ENCODE results near the gene PTPRD. TPM values are rescaled to one million over a fixed set of nuclear protein-coding genes. Genes with fewer than 3 reads are reported as not detected.

PTPRD gene
- total RNA-seq, 1 experiment from 2014 or later = 69.6 TPM

- TF ChIP-seq HMGXB4 (CRISPR knock-in tag; IDR thresholded peaks at IDR 0.05) (no peak), ATF3 (CRISPR knock-in tag; conservative IDR thresholded peaks at IDR 0.05) (no peak), FOXP4 (CRISPR knock-in tag; IDR thresholded peaks at IDR 0.05) (no peak), FOXJ3 (CRISPR knock-in tag; IDR thresholded peaks at IDR 0.05; ENCODE audit: borderline replicate concordance) (no peak), ZNF425 (CRISPR knock-in tag; conservative IDR thresholded peaks at IDR 0.05) (no peak), CDX4 (CRISPR knock-in tag; IDR thresholded peaks at IDR 0.05; ENCODE audit: borderline replicate concordance) (no peak)
These were observed 1326.8 kb downstream of the PTPRD start (continued) for GRCh38 chr9:9286001-9286400.

- ChIA-PET CTCF (no interaction called here), POLR2A (no interaction called here)
- Mint-ChIP-seq H3K27me3 (ENCODE audit: low read depth) (no peaks in the 10 kb centered on the region), H3K9me3 (no peaks in the 10 kb centered on the region), H3K36me3 (no peaks in the 10 kb centered on the region), H3K4me3 (no peak overlapping the region), H3K27ac (no peak overlapping the region), H3K4me1 (no peaks in the 10 kb centered on the region)
- ATAC-seq (no peak), DNase-seq (ENCODE audit: low spot score) (no peak)
- TF ChIP-seq ZBTB21 (CRISPR knock-in tag; IDR thresholded peaks at IDR 0.05; ENCODE audit: borderline replicate concordance) (no peak), ZSCAN18 (CRISPR knock-in tag; IDR thresholded peaks at IDR 0.05) (no peak), E2F5 (CRISPR knock-in tag; IDR thresholded peaks at IDR 0.05) (no peak), RELA (CRISPR knock-in tag; IDR thresholded peaks at IDR 0.05; ENCODE audit: borderline replicate concordance) (no peak), HMGA2 (CRISPR knock-in tag; IDR thresholded peaks at IDR 0.05) (no peak), ETV6 (CRISPR knock-in tag; IDR thresholded peaks at IDR 0.05) (no peak), STAT6 (CRISPR knock-in tag; conservative IDR thresholded peaks at IDR 0.05; ENCODE audit: low read depth) (no peak), PRDM15 (CRISPR knock-in tag; IDR thresholded peaks at IDR 0.05) (no peak), TEAD4 (CRISPR knock-in tag; IDR thresholded peaks at IDR 0.05) (no peak), KAT7 (CRISPR knock-in tag; IDR thresholded peaks at IDR 0.05; ENCODE audit: borderline replicate concordance) (no peak), E2F4 (CRISPR knock-in tag; IDR thresholded peaks at IDR 0.05; ENCODE audit: borderline replicate concordance, low read depth) (no peak), ZNF232 (CRISPR knock-in tag; IDR thresholded peaks at IDR 0.05) (no peak)
These were observed 1328.6 kb downstream of the PTPRD start for GRCh38 chr9:9284201-9284600.
